Measurements from ENCODE around the gene TRIM37. TPM values are rescaled to one million over a fixed set of nuclear protein-coding genes. Genes with fewer than 3 reads are reported as not detected.

Gene TRIM37
- polyA plus RNA-seq, 1 donor (not counting 4 experiments of a cell fraction or from before 2014, with no cell fraction given), result 26.4 TPM

- H3K36me3 ChIP-seq (ENCODE audit: control insufficient read depth in 2 of 2, extremely low read depth in 1 of 2, insufficient read depth in 2 of 2, low read length in 2 of 2), result peaks cover 3 to 13% of the 10 kb centered on the region in 2 experiments
- peaks cover 14% of the 10 kb centered on the region for H3K79me2 ChIP-seq (ENCODE audit: control insufficient read depth, insufficient read depth, low read length)
- H3K9me3 ChIP-seq (ENCODE audit: control insufficient read depth, low read depth, low read length), result no peaks in the 10 kb centered on the region
- dilution Hi-C loops (cut with MboI; ENCODE audit: extremely low pct_ligation_motif_present, low sequenced_read_pairs), result no loop called here
- H3K9ac ChIP-seq (ENCODE audit: control insufficient read depth, extremely low read depth, insufficient read depth, low read length), result no peak overlapping the region
- TF ChIP-seq CTCF (optimal IDR thresholded peaks at IDR 0.05 in 1 of 3, IDR thresholded peaks at IDR 0.05 in 1 of 3, conservative IDR thresholded peaks at IDR 0.05 in 1 of 3; ENCODE audit: extremely low read depth in 1 of 3, insufficient read depth in 2 of 3, low read length in 3 of 3) (no peak), EZH2 (IDR thresholded peaks at IDR 0.05; ENCODE audit: low read length) (no peak)
- H3K4me3 ChIP-seq (ENCODE audit: control insufficient read depth in 2 of 3, extremely low read depth in 1 of 3, insufficient read depth in 2 of 3, low read depth in 1 of 3, low read length in 3 of 3), result no peak overlapping the region
- no peak overlapping the region for H2AFZ ChIP-seq (ENCODE audit: control insufficient read depth, low read length)
- no peak overlapping the region for H3K27ac ChIP-seq (ENCODE audit: control insufficient read depth, insufficient read depth, low read length)
- no peaks in the 10 kb centered on the region for H3K9me1 ChIP-seq (ENCODE audit: control insufficient read depth, extremely low read depth, insufficient read depth, low read length)
- no peaks in the 10 kb centered on the region for H3K4me1 ChIP-seq (ENCODE audit: control insufficient read depth, extremely low read depth, insufficient read depth, low read length)
- H3K4me2 ChIP-seq (ENCODE audit: control insufficient read depth, extremely low read depth, insufficient read depth, low read depth, low read length), result no peak overlapping the region
- H4K20me1 ChIP-seq (ENCODE audit: control insufficient read depth, extremely low read depth, insufficient read depth, low read length), result no peaks in the 10 kb centered on the region
- no peaks in the 10 kb centered on the region for H3K27me3 ChIP-seq (ENCODE audit: control insufficient read depth, extremely low read depth, insufficient read depth, low read length)
- FAIRE-seq (no peak), DNase-seq (ENCODE audit: low read depth, low spot score) (no peak)
These were observed 4.9 kb upstream of the TRIM37 start for GRCh38 chr17:59111539-59111938.

DNA sequence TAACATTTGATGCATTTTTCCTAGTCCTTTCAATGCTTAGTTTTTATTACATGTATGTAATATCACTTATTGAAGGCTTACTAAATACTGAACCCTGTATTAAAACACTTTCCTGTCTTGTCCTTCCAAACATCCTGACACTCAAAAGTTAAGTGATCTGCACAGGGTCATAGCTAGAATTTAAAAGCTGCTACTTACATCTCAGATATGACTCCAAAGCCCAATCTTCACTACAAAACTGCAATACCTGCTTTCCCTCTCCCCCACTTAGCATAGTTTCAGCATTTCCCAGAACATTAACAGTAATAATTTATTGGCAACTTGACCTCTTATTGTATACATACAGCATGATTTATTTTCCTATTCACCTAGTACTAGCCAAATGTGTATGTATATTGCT is 4.3 kb upstream of the TRIM37 start:
- Histone ChIP-seq H3K36me3 (ENCODE audit: control insufficient read depth in 2 of 2, extremely low read depth in 1 of 2, insufficient read depth in 2 of 2, low read length in 2 of 2) (peaks cover 3 to 13% of the 10 kb centered on the region in 2 experiments), H2AFZ (ENCODE audit: control insufficient read depth, low read length) (no peak overlapping the region), H3K27ac (ENCODE audit: control insufficient read depth, insufficient read depth, low read length) (no peak overlapping the region), H4K20me1 (ENCODE audit: control insufficient read depth, extremely low read depth, insufficient read depth, low read length) (no peaks in the 10 kb centered on the region), H3K9ac (ENCODE audit: control insufficient read depth, extremely low read depth, insufficient read depth, low read length) (no peak overlapping the region), H3K4me2 (ENCODE audit: control insufficient read depth, extremely low read depth, insufficient read depth, low read depth, low read length) (no peak overlapping the region), H3K9me3 (ENCODE audit: control insufficient read depth, low read depth, low read length) (no peaks in the 10 kb centered on the region), H3K27me3 (ENCODE audit: control insufficient read depth, extremely low read depth, insufficient read depth, low read length) (no peaks in the 10 kb centered on the region), H3K9me1 (ENCODE audit: control insufficient read depth, extremely low read depth, insufficient read depth, low read length) (no peaks in the 10 kb centered on the region), H3K79me2 (ENCODE audit: control insufficient read depth, insufficient read depth, low read length) (peaks cover 18% of the 10 kb centered on the region), H3K4me3 (ENCODE audit: control insufficient read depth in 2 of 3, extremely low read depth in 1 of 3, insufficient read depth in 2 of 3, low read depth in 1 of 3, low read length in 3 of 3) (no peak overlapping the region), H3K4me1 (ENCODE audit: control insufficient read depth, extremely low read depth, insufficient read depth, low read length) (no peaks in the 10 kb centered on the region)
- TF ChIP-seq EZH2 (IDR thresholded peaks at IDR 0.05; ENCODE audit: low read length), result no peak
- dilution Hi-C loops (cut with MboI; ENCODE audit: extremely low pct_ligation_motif_present, low sequenced_read_pairs), result no loop called here
- DNase-seq (ENCODE audit: low read depth, low spot score) (no peak), FAIRE-seq (no peak)

Measured in keratinocyte (primary cell).